ENCODE data around the gene TFDP2. TPM values are rescaled to one million over a fixed set of nuclear protein-coding genes. Genes with fewer than 3 reads are reported as not detected.
"Not testable (repeated sequence)": the region's sequence is repeated elsewhere in the genome, so short reads cannot be mapped to it uniquely, and the experiment has no call there.

The TFDP2 gene
- polyA plus RNA-seq, 3 donors, result 81.8 to 106 (median 91.7) TPM

DNA sequence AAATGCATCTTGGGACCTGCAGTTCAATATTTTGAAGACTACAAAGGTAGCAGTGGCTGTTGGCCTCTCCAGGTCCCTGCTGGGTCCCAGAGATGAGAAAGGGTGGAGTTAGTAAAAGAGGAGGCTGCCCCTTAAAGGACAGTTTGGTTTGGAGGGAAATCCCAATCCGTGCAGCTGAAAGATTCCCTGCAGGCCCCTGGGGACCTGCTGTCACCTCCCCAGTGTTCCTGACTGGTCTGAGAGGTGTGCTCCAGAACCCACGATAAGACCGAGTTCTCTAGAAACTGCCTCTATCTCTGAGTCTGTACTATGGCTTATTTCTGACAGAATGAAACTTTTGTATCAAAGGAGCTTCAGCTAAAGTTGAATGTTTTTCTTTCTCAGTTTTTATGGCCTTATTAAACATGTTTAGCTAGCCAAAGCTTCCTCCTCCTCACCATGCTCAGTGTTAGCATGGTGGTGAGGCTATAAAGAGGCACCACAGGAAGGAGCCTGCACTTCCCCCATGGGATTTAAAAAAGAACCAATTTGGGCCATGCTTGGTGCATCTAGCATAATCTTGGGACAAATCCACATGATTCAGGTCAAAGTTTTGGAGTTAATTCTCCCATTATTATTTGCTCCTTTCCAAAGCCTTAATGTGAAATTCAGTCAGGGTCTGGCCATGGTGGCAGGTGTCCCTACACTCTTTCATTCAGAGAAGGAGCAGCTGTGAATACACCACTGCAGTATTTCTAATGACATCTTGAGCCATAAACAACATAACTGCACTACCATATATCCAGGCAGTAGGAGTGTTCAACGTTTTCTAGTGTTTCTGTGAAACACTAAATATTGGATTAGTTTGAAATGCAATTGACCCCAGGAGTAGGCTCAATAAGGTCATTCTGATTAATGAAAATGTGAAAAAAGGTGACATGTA is 198.5 kb downstream of the TFDP2 start:
- no peak for DNase-seq (ENCODE audit: extremely low read depth in 1 of 11, low read depth in 9 of 11, low spot score in 4 of 11)

DNA sequence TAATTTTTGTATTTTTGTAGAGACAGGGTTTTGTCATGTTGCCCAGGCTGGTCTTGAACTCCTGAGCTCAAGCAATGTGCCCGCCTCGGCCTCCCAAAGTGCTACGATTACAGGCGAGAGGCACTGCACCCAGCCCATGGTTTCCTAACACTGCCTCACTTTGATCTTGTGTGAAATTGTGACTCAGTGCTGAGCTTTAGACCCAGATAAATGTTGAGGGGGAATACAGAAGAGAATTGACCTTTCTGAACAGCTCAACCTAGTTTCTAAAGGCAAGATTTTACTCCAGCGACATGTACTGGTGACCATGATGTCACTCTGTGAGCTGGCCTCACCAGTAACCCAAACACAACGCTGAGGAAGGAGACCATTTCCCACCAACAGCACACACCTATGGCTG is 199.4 kb downstream of the TFDP2 start:
- DNase-seq (ENCODE audit: extremely low read depth in 1 of 11, low read depth in 9 of 11, low spot score in 4 of 11), result no peak

DNA sequence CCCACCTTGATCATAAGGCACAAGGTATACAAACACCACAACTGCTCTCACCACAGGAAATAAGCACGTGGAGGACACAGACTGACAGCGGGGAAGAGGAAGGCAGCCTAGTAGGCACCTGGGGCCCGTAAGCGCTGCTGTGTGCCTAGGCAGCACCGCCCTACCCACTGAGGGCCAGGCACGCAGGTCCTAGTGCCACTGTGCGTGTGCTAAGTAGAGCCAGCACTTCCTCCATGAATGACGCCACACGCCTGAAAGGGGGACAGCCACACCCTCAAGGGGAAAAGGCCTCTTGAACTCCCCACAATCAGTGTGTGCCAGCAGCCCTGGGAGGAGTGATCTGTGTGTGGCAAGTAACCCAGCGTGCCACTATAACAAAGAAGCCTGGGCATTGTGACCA is 199.9 kb downstream of the TFDP2 start:
- no peak for DNase-seq (ENCODE audit: extremely low read depth in 1 of 11, low read depth in 9 of 11, low spot score in 4 of 11)

- DNase-seq (ENCODE audit: extremely low read depth in 1 of 11, low read depth in 9 of 11, low spot score in 4 of 11), result no peak
Measured at GRCh38 chr3:141945726-141946485, 203.4 kb downstream of the TFDP2 start.

- DNase-seq (ENCODE audit: extremely low read depth in 1 of 11, low read depth in 9 of 11, low spot score in 4 of 11), result no peak
Measured at GRCh38 chr3:141942006-141942405, 207.3 kb downstream of the TFDP2 start.

DNA sequence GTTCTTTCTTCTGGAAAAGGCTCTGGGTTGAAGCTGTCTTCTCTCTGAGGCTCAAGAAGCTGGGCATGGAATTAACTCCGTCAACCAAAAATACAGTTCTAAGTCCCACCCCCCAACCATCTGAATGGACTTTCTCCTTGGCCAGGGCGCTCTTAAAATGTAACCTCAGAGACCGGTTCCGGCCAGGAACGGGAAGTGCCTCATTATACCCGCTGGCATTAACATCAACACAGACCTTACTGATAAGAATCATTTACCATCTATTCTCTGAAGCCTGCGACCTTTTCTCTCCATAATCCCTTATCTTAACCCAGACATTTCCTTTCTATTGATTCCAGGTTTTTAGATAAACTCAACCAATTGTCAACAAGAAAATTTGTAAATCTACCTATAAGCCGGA is 208.3 kb downstream of the TFDP2 start:
- no peak for DNase-seq (ENCODE audit: extremely low read depth in 1 of 11, low read depth in 9 of 11, low spot score in 4 of 11)

DNA sequence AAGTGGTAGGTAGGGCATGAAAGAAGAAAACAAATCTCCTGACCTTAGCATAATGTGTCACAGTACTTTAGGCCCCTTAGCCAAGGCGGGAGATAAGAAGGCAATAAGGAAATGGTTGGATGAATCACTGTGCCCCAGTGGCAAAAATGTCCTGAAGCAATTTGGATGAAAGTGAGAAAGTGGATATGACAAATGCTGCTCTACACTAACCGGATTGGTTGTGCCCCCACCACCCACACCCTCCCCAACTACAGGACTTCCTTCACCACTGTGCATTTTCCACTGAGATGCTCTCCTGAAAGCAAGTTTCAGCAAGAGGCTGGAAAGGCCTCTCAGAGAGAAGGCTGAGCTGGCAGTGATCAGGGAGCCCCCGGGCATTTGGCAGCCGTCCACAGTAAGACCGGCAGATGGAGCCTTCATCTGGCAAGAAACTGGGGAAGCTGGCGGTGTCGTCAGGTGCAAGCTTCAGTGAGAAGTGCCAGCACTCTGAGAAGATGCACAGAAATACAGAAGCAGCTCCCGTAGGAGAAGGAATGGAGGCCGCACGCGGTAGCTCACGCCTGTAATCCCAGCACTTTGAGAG is 209.1 kb downstream of the TFDP2 start:
- DNase-seq (ENCODE audit: extremely low read depth in 1 of 11, low read depth in 9 of 11, low spot score in 4 of 11), result no peak

DNA sequence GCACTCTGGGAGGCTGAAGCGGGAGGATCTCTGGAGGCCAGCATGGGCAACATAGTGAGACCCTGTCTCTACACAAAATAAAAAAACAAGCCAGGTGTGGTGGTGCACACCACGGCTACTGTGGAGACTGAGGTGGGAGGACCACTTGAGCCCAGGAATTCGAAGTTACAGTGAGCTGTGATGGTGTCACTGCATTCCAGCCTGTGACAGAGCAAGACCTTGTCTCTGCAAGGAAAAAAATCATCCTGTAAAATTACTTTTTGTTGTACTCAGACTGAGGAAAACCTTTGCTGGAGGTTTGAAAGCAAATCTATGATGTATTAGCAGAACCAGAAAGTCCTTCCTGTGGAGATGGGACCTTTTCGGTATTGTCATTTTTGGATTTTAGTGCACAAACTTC is 209.6 kb downstream of the TFDP2 start:
- DNase-seq (ENCODE audit: extremely low read depth in 1 of 11, low read depth in 9 of 11, low spot score in 4 of 11), result no peak

GRCh38 chr3:141938011-141938500 is 211.3 kb downstream of the TFDP2 start:
- no peak for DNase-seq (ENCODE audit: extremely low read depth in 1 of 11, low read depth in 9 of 11, low spot score in 4 of 11)

DNA sequence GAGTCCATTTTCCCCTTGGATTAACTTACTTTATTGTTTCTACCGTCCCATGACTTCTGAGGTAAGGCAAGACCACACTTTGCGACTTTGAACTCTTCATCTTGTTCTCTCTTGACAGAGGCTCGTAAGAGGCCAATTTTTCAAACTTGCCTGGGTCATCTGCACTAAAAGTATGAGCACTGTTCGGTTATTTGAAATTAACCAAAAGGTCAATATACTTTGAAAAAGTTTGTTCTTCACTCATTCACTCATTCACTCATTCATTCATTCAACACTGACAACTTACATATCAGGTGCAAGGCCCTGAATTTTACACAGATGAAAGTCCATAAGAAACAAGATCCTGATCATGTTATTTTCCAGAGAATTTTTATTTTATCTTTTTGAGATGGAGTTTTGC is 215.0 kb downstream of the TFDP2 start:
- DNase-seq (ENCODE audit: extremely low read depth in 1 of 11, low read depth in 9 of 11, low spot score in 4 of 11), result no peak

DNA sequence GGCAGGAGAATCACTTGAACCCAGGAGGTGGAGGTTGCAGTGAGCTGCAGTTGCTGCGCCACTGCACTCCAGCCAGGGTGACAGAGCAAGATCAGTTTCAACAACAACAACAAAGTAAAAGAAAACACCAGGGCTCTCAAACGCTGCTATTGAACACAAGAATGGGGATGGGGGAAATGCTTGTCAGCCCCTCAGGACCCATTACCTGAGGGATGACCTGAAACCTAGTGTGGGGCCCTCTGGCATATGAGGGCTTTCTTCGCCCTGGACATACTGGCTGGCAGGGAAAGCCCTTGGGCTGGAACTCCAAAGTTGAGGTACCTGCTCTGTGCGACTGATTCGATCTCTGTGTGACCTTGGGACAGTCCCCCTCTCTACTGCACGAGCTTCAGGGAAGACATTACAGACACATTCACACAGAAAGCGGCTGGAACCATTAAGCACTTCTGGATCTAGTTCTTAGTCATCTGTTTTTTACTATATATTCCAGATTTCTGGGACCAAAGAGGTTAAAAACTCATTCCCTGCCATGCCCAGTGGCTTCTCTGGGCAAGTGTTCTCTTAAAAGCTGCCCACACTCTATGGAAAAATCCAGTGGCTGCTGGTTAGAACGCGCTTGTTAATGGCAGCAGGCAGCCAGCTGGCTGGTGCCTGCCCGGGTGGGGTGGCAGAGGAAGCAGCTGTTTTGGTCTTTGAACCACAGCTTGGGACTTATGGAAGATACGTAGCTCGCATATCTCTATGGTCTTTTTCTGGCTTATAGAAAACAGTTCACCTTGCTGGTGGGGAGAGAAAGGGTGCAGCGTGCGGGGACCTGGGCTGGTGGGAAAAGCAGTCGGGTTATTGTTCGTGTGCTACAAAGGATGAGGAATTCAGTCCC is 215.7 kb downstream of the TFDP2 start:
- no peak for DNase-seq (ENCODE audit: extremely low read depth in 1 of 11, low read depth in 9 of 11, low spot score in 4 of 11)

DNA sequence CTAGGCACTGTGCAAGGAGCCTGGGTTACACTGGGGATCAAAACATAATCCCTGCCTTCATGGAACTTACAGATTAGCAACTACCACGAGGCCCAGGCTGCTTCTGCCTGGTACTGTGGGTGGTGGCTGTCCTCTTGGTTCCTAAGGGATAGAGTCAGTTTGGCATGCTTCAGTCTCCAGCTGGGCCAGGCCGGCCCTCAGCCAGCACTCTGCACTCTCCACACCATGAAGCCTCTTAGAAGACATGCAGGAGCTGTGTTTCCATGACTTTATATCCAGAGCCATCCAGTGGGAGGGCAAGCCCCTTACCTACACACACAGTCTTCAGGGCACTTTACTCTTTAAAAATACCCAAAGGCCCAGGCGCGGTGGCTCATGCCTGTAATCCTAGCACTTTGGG is 218.5 kb downstream of the TFDP2 start:
- DNase-seq (ENCODE audit: extremely low read depth in 1 of 11, low read depth in 9 of 11, low spot score in 4 of 11), result no peak

DNA sequence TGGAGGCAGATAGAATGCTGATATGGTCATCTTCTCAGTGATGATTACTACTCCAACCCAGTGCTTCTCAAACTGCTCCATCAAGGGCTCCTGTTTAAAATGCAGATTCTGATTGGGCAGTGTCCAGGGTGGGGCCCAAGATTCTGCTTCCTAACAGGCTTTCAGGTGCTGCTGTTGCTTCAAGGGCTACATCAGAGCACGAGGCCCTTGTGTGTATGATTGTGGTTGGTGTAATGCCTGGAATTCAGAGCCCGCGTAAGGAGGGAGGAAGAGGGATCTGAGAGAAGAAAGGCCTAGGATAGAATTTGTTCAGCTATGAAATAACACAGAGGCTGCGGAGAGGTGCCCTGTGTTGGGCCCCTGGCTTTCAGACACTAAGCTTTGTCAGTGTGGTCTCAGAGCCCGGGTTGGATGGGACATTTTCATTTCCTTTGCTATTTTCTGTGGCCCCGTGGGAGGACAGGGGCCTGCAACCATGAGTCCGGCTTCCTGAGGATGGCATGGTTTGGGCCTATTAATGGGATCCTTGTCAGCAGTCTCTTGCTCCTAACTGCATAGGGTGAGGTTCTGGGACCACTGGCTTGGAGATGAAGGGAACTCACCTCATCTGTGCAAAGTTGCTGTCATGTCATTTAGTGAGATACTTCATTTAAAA is 219.9 kb downstream of the TFDP2 start:
- DNase-seq (ENCODE audit: extremely low read depth in 1 of 11, low read depth in 9 of 11, low spot score in 4 of 11), result no peak

DNA sequence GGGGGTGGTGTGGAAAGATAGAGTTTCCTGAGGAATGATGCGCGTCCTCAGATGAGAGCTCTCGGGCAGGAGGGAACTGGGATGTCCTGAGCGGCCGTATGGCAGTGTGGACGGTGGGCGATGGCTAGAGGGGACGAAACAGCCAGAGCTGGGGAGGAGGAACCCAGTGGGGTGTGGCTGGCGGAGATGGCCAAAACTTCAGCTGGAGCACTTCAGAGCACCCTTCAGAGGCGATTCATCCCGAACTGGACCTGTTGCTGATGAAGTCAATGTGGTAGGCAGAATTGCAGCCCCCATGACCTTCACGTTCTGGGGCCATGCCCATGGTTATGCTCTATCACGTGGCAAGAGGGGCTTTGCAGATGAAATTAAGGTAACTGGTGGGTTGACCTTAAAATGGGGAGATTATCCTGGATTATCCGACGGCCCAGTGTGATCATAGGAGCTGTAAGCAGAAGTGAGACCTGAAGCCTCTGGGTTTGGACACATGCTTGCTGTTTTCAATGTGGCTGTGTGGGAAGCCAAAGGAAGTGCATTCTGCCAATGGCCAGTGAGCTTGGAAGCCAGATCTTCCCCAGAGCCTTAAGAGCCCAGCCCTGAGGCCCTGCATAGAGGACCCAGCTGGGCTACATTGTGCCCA is 220.6 kb downstream of the TFDP2 start:
- DNase-seq (ENCODE audit: extremely low read depth in 1 of 11, low read depth in 9 of 11, low spot score in 4 of 11), result no peak

- DNase-seq (ENCODE audit: extremely low read depth in 1 of 11, low read depth in 9 of 11, low spot score in 4 of 11), result no peak
Measured at GRCh38 chr3:141926929-141927328, 222.4 kb downstream of the TFDP2 start.

DNA sequence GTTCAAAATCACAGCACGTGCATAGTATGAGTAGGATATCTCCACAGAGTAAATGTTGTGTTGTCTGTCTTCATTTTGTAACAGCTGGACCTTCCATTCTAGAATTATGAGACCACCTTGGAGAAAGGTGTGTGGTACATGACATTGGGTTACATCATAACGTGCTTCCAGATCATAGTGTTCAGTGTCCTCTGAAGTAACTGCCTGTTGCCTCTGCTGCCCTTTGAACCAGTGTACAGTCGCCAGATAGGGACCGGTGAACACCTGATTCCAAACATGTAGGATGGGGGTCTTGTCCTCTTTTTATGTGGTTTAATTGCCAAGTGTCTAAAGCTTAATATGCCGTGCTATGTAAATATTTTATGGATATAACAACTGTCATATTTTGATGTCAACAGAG is 223.7 kb downstream of the TFDP2 start:
- DNase-seq (ENCODE audit: extremely low read depth in 1 of 11, low read depth in 9 of 11, low spot score in 4 of 11), result not testable (repeated sequence)

- DNase-seq (ENCODE audit: extremely low read depth in 1 of 11, low read depth in 9 of 11, low spot score in 4 of 11), result no peak
Measured at GRCh38 chr3:141921316-141921715, 228.0 kb downstream of the TFDP2 start.

- no peak for DNase-seq (ENCODE audit: extremely low read depth in 1 of 11, low read depth in 9 of 11, low spot score in 4 of 11)
Measured at GRCh38 chr3:141920701-141921100, 228.6 kb downstream of the TFDP2 start.

Measured in renal cortex interstitium (tissue), 11 donors.